NCI-H2171 (cell line): ENCODE results near the gene TAX1BP1.

ENCODE experiments used
- DNase-seq: peaks from one replicate; lab custom pipeline; 2025; lab: John Stamatoyannopoulos, UW

TAX1BP1 gene

GRCh38 chr7:27739909-27740448, at the start of gene TAX1BP1:
Gene TAX1BP1, plus strand, starts transcription at chr7:27740162. Its CDS starts 8,363 bp downstream, at chr7:27748525.
- DNase-seq = peak; percentile 93

GRCh38 chr7:27690649-27691048, 49.3 kb upstream of the TAX1BP1 start:
- no peak for DNase-seq

- no peak for DNase-seq
Observed at GRCh38 chr7:27693794-27694193, 46.2 kb upstream of the TAX1BP1 start.

GRCh38 chr7:27695096-27695495, 44.9 kb upstream of the TAX1BP1 start:
- DNase-seq = no peak

GRCh38 chr7:27697861-27698430, 42.0 kb upstream of the TAX1BP1 start:
- DNase-seq = no peak

GRCh38 chr7:27699751-27700150, 40.2 kb upstream of the TAX1BP1 start:
- DNase-seq = no peak

GRCh38 chr7:27700501-27700900, 39.5 kb upstream of the TAX1BP1 start:
- DNase-seq = no peak

- no peak for DNase-seq
Observed at GRCh38 chr7:27703181-27703580, 36.8 kb upstream of the TAX1BP1 start.

GRCh38 chr7:27704422-27705199, 35.4 kb upstream of the TAX1BP1 start:
- no peak for DNase-seq

- no peak for DNase-seq
Observed at GRCh38 chr7:27705200-27705594, 34.8 kb upstream of the TAX1BP1 start.

GRCh38 chr7:27708485-27708884, 31.5 kb upstream of the TAX1BP1 start:
- DNase-seq = no peak

GRCh38 chr7:27709137-27710075, 30.6 kb upstream of the TAX1BP1 start:
- DNase-seq = no peak

GRCh38 chr7:27712217-27712616, 27.7 kb upstream of the TAX1BP1 start:
- DNase-seq = no peak

- DNase-seq = no peak
Observed at GRCh38 chr7:27714831-27715444, 25.0 kb upstream of the TAX1BP1 start.

- DNase-seq = peak; percentile 76
Observed at GRCh38 chr7:27723085-27723484, 16.9 kb upstream of the TAX1BP1 start.

- no peak for DNase-seq
Observed at GRCh38 chr7:27727058-27727457, 12.9 kb upstream of the TAX1BP1 start.

- DNase-seq = no peak
Observed at GRCh38 chr7:27730112-27730511, 9.8 kb upstream of the TAX1BP1 start.

- no peak for DNase-seq
Observed at GRCh38 chr7:27734583-27734982, 5.4 kb upstream of the TAX1BP1 start.

GRCh38 chr7:27735165-27735564, 4.8 kb upstream of the TAX1BP1 start:
- DNase-seq = no peak

GRCh38 chr7:27735831-27736230, 4.1 kb upstream of the TAX1BP1 start:
- DNase-seq = no peak

GRCh38 chr7:27737178-27737577, 2.8 kb upstream of the TAX1BP1 start:
- DNase-seq = no peak

GRCh38 chr7:27737616-27738015, 2.3 kb upstream of the TAX1BP1 start:
- DNase-seq = no peak
